AG08396 (cell line): ENCODE results near the gene ORM2.

Experiments
- DNase-seq: peaks from one replicate; pipeline ENCODE4 v3.0.0; 2012; ENCODE audit warnings: low spot score, mixed read lengths

The ORM2 gene

DNA sequence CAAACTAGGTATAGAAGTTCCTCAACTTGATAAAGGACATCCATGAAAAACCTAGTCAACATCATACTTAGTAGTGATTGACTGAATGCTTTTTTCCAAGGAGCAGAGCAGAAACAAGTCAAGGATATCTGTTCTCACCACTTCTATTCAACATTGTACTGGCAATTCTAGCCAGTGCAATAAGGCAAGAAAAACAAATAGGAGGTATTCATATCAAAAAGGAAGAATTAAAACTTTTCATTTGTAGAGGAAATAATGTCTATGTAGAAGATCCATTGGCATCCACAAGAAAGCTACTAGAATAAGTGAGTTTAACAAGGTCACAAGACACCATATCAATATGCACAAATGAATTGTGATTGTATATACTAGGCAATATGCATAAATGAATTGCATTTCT, 35.0 kb upstream of the ORM2 start:
- DNase-seq, result no peak

DNA sequence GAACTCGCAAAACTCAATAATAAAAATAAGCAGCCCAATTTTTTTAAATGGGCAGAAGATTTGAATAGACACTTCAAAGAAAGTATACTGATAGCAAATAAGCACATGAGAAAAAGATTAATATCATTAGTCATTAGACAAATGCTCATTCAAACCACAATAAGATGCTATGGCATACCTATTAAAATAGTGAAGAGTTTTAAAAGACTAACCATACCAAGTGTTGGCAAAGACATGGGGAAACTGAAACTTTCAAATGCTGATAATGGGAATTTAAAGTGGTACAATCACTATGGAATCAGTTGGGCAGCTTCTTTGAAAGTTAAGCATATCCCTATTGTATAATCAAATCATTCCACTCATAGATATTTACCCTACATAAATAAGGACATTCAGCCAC, 33.3 kb upstream of the ORM2 start:
- DNase-seq, result no peak

DNA sequence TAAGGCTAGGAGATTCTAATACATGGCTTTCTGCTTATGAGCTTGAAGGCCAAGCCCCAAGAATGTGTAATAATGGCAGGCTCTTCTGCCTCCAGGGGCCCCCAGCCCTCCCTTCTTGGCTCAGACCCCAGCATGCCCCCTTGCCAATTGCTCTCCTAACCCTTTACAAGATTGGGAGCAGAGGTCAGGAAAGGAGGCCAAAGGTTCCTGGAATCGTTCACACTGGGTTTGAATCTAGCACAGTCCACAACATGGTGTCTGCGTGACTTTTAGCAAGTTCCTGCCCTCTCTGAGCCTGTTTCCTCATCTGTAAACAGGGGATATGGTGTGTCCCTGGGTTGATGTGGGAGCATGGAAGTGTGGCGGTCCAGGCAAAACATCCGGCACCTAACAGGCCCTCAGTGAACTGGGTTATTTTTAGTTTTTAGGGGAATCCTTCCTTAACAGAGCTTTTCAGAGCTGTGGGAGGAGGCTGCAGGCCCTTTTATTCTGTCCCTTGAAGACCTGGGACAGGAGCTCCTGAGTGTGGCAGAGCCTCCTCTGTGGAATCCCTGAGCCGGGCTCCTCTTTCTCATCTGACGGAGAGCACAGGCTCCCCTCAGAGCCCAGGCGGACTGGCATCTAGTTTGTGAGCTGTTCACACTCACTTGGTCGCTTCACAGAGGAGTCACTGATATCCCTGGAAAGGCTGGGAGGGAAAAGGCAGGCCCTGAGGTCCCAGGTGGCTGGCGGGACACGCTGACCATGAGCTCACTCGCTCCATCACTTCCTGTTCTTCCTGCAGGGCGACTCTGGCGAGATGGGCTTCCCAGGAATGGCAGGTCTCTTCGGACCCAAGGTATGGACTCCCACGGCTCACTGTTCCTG, 30.1 kb upstream of the ORM2 start:
- peak; percentile 1 for DNase-seq

DNA sequence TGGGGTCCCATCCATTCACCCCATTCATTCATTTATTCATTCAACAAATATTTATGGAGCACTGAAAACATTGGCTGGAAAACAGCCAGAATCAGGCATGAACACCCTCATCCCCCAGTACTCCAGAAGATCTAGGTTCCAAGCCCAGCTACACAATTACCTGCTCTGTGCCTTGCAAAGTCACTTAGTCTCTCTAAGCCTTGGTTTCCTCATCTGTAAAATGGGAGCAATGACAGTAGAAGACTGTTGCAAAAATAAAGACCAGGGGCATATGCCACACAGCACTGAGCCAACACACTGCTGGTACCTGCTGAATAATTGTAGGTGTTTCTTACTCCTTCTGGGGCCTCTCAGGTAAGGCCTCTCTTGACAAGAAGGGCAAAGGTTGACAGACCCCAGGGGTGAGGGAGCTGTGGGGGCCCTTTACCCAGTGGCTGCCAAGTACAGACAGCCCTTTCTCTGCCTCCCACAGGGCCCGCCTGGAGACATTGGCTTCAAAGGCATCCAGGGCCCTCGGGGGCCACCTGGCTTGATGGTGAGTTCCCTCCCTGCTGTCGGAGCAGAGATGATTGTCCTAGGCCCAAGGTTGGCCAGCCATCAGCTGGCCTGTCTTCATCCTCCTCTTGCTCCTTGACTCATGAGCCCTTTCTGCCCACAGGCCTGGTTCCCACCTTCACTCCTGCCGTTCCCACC, 29.4 kb upstream of the ORM2 start:
- DNase-seq, result peak; percentile 1

DNA sequence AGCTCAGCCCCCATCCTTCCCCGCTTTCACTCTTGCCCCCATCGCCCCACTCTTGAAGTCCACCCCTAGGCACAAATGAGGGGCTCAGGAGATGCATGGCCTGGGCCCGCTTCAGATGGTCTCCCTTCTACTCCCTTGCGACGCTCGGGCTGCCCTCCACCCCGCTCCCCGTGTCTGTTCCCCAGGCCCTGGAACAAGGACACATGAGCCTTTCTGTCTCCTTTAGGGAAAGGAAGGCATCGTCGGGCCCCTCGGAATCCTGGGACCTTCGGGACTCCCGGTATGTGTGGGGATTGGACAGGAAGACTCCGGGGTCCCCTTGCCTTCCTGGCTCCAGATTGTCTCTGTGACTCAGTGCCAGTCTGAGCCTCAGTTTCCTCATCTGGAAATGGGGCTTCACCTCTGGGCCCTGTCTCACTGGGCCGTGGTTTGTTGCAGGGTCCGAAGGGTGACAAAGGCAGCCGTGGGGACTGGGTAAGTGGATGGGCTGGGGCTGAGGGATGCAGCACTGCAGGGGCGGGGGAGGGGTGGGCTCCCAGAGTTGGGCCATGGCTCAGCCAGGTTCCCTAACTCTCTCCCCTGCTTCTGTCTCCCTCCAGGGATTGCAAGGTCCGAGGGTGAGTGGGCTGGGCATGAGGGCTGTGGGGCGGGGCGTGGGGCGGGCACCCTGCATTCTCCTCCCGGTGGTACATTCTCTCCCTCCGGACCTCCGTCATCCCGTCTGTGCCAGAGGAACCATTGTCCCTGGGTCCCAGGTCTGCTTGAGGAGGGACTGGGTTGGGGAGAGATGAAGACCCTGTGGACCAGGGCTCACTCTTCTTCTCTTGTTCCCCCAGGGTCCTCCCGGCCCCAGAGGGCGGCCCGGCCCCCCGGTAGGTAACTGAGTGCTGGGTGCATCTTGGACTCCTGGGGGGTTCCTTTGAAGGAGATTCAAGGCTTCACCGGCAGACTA, 28.5 kb upstream of the ORM2 start:
- DNase-seq, result peak; percentile 0

DNA sequence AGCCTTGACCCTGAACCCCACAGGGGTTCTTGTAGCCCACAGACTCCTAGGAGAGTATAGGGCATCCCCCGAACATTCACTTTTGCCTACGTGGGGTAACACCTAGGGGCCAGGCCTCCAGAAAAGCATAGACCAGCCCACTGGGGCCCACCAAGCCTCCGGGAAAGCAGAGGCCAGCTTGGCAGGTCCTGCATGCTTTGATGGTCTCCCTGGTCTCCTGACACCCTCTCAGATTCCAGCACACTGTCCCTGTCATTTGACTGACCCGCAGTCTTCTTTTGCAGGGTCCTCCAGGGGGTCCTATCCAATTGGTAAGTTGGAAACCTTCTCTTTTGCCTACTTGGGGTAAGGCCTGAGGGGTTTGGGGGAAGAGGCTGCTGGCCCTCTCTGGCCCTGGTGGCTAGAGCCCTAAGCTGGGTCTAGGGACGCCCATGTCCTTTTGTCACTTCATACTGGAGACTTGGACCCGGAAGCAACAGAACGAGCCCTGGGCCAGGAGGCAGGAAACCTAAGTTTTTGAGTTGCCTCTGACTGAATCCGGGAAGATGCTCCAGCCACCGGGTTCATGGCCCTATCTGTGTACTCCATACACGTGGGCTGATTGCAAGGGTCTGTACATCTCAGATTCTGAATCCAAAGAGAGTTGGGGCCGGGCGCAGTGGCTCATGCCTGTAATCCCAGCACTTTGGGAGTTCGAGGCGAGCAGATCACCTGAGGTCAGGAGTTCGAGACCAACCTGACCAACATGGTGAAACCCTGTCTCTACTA, 27.7 kb upstream of the ORM2 start:
- DNase-seq, result peak; percentile 0

DNA sequence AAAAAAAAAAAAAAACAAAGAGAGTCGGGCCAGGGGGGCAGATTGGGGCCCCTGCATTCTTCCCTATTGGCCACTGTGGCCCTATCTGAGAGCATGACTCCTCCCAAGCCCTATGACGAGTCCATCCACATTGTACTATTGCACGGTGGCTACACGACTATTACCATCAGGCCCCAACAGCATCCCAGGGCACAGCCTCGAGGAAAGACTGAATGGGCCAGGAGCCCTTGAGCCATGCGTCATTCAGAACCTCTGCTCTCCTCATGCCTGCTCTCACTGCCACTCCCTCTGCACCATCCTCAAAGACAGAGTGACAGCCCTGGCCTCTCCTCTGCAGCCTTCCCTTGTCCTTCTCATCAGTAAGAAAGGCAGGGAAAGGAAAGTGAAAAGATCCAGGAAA, 26.9 kb upstream of the ORM2 start:
- DNase-seq, result peak; percentile 6

DNA sequence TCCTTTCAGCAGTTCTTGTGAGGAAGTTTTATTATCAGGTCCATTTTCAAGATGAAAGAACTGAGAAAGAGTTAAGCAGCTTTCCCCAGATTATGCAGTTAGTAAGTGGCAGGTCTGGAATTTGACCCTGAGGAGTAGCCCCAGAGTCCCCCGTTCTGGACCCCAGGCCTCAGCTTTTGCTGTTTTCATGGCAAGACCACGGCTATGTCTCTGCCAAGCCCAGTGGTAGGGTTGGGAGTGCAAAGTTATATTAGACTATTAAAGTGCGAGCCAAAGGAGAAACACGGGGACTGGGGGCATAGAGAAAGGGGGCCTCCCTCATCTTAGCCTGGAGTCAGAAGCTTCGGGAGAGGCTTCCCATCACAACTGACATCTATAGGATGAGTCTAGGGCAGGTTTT, 26.1 kb upstream of the ORM2 start:
- DNase-seq, result no peak

DNA sequence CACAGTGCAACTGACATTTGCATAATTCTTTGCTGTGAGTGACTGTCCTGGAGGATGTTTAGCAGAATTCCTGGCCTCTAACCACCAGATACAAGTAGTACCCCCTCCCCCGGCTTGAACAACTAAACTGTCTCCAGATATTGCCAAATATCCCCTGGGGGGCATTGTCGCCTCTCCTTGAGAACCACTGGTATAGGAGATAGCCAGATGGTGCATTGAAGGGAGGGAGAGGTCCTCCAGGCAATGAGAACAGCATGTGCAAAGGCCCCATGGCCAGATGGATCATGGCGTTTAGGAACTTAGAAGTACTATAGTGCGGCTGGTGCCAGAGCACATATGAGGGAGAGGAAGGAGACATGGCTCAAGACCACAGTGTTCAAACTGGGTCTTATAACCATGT, 25.7 kb upstream of the ORM2 start:
- no peak for DNase-seq

DNA sequence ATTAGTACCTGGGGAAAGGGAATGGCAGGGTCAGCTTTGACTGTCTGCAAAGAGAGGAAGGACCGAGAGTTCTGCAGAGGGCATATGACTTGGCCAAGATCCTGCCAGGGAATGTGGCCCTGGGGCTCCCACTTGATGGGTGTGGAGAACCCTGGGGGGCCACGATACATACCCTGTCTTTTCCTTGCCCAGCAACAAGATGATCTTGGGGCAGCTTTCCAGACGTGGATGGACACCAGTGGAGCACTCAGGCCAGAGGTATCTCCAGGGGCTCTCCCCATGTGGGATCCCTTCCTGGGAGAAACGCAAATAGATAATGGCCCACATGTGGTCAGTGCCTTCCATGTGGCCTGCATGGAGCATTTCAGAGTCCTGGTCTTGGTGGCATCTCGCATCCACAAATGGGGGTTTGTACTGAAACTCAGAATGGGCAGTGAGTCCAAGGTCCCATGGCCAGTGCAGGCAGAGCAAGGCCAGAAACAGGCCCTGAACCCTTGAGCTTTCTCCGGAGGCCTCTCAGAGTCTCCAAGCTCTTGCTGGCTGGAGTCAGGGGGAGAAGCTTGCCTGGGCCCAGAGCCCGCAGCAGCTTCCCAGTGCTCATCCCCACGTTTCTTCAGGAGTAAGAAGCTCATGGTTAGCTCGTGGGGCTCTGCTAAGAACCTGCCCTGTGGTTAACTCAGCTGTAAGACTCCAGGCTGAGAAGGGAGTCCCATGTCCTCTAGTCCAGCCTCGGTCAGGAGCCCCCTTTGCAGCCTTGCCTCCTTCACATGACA, 25.1 kb upstream of the ORM2 start:
- DNase-seq, result no peak

DNA sequence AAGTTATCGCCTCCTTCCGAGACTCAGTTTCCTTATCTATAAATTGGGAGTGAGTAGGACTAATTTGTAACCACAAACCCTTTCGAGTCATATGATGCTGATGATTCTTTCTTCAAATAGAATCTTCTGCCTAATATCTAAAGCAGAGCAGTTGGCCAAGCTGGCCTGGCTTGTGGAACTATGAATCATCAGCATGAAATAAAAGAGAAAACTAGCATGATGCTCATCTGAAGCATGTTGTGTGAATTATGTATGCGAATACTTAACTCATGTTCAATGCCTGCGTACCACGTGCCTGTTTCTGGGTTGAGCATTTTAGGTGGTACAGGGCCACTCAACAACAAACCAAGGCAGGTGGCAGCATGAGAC, 21.8 kb upstream of the ORM2 start:
- no peak for DNase-seq

DNA sequence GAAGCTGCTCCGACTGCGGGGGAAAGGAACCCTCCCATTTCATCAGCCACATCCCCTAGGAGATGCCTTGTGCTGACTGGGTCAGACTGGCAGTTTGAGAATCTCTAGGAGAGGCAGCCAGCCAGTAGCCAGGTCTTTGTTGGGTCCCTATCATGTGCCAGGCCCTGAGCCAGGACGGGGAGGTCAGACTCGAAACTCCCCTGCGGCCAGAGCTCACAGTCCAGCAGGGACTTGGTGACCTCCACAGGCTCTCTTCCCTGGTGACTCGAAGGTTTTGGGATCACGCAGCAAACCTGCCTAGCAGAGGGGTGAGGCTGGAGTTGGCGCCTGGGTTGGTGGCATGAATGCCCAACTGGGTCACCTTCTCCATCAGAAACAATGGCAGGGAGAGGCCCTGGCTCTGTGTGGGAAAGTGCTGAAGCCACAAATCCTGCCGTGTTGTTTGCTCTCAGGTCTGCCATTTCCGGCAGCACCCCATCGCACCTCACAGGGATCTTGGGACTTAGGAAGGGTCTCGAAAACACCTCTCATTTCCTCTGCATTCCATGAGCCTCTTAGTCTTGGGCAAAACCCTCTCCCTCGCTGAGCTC, 21.2 kb upstream of the ORM2 start:
- DNase-seq, result no peak

DNA sequence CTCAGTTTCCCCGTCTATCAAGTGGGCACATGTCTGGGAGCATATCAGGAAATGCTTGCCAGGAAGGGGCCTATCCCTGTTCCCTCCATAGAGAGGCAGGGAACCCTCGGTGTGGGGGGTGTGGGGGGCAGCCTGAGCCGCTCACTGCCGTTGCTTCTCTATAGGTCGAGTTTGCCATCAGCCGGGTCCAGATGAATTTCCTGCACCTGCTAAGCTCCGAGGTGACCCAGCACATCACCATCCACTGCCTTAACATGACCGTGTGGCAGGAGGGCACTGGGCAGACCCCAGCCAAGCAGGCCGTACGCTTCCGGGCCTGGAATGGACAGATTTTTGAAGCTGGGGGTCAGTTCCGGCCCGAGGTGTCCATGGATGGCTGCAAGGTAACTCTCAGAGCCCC, 20.6 kb upstream of the ORM2 start:
- DNase-seq, result no peak

DNA sequence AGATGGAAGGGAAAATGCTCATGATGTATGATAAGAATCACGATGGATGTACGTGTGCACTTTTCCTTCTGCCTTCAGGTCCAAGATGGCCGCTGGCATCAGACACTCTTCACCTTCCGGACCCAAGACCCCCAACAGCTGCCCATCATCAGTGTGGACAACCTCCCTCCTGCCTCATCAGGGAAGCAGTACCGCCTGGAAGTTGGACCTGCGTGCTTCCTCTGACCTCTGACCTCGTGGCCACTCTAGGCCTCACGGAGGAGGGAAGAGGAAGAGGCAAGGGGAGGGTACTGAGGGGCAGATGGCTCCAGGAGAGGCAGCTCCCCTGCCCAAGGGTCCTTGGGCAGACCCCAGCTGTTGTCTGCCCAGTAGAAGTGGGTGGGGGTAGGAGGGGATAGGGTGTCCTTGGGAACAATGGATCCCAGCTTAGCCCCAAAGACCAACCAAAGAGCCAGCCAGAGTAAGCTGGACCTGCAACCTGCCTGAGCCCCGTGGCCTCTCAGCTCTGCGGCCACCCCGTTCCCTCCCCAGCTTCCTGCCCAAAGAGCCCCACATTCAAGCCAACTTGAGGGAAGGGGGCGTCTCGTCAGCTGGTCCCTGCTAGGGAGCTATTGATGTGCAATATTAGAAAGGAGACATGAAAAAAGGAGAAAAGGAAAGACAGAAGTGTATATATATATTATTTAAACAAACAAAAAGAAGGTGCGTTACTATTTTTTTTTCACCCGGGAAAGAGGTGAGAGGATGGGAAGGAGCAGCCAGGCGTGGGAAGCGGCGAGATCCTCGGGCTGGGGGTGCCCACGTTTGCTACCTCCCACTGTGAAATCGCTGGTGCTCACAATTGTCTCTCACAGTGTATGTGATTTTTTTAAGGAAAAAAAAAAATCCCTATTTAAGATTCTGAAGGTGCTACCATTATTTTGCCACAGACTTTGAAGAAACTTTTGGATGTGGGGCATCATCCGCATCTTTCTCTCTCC, 18.9 kb upstream of the ORM2 start:
- no peak for DNase-seq

DNA sequence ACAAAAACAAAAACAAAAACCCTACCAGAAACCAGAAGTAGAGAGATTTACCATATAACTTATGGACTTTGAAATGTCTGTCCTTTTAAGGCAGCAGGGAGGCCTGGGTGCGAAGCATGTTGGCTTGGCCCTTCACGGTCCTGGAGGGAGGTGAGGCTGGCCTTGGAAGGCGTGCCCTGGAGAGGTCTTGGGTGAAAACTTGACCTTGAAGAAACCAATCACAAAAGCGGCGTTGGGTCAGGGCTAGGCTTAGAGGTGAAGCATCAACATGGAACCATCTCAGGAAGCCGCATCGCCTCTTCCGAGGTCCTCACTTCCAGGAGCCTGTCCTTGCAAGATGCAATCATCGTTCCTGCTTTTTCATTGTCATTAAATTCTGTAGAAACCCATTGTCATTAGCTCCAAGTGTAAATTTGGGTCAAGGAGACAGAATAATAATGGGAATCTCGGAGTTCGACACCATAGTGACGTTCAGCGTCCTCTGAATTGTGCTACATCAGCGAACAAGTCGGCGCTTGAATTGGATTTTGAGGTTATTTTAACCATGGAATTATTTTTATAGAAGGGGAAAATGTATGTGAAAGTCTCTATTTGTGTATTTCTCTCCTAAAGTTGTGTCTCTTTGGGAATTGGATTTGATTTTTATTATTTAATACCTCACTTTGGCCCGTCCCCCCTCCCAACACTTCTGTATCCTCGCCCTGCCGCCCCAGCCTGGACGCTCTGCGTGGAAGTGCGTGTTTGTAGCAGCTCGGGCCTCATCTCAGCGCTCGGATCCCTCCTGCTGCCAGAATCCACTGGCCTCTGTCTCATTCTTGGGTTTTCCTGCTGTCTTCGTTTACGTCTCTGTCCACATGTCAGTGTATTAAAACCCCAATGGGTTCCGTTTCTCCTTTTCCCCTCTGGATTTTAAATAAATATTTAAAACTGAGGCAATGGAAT, 17.8 kb upstream of the ORM2 start:
- DNase-seq, result no peak

DNA sequence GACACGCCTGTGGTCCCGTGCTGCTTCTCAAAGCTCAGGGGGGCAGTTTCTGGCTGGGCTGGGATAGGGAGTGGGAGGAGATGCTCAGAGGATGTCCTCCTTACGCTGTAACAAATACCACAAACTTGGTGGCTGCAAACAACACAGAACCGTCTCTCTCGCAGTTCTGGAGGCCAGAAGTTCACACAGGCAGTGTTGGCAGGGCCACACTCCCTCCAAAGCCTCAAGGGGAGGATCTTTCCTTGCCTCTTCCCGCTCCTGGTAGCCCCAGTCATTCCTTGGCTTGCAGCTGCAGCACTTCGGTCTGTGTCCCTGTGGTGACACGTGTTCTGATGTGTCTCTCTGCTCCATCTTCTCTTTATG, 17.2 kb upstream of the ORM2 start:
- DNase-seq, result no peak

DNA sequence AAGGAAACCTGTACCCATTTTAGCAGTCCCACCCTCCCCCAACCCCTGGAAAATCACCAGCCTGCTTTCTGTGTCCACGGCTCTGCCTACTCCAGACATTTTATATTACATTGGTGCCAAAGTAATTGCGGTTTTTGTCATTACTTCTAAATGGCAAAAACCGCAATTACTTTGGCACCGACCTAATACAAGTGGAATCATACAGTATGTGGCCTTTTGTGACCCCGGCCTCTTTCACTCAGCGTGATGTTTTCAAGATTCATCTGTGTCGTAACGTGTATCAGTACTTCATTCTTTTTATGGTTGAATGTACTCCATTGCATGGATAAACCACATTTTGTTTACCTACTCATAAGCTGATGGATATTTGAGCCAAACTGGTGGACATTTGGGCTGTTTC, 16.5 kb upstream of the ORM2 start:
- no peak for DNase-seq

DNA sequence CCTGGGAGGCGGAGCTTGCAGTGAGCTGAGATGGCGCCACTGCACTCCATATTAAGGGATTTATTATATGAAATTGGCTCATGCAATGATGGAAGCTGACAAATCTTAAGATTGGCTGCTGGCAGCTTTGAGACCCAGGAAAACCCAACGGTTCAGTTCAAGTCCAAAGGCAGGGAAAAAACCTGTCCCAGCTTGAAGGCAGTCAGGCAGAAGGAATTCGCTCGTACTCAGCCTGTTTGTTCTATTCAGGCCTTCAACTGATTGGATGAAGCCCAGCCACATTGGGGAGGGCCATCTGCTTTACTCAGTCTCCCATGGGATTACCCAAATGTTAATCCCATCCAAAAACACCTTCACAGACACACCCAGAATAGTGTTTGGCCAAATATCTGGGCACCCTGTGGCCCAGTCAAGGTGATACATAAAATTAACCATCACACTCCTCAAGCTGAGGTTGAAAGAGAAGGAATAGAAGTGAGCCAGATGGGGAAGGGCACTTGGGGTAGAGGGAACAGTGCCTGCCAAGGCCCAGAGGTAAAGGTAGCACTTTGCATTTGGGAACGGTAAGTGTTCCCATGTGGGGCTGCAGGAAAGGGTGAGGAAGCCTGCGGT, 15.3 kb upstream of the ORM2 start:
- no peak for DNase-seq
